HCT116 (cell line): Measurements from ENCODE around the gene TOM1L1. TPM values are rescaled to one million over a fixed set of nuclear protein-coding genes. Genes with fewer than 3 reads are reported as not detected.

Experiments used
- ATAC-seq: fragments of 200-7000 bp; cut with Tn5 transposase; 2 replicates; pipeline ENCODE4 v1.9.1; 2020; ENCODE audit warnings: mild to moderate bottlenecking, moderate library complexity
- BruUV-seq: library from RNA; stranded (reverse); fragments of 400-500 nt; replicated peaks from 2 replicates; lab custom pipeline; 2021; lab: Mats Ljungman, UMichigan
- CTCF ChIA-PET: fragments of 300-600 bp; sonication (Branson Sonifier 250); formaldehyde crosslinking; loops from one replicate; lab custom pipeline; 2021; ENCODE audit warnings: antibody characterized with exemption; lab: Charles Lee
- POLR2A ChIA-PET: fragments of 300-600, 350-600 bp; sonication (Branson Sonifier 250); formaldehyde crosslinking; loops from one replicate; lab custom pipeline; 2021; ENCODE audit warnings: antibody characterized with exemption; lab: Charles Lee
- RAD21 ChIA-PET, 2 experiments: fragments of 300-600 bp; sonication (Branson Sonifier 250); formaldehyde crosslinking; loops; one replicate each; lab custom pipeline; 2023; ENCODE audit warnings: low total read pairs in 2 of 2; ENCODE audit not compliant: uncharacterized antibody in 2 of 2, unreplicated experiment in 2 of 2, low non-redundant PET in 1 of 2; lab: Charles Lee
- DNase-seq: peaks from one replicate; pipeline ENCODE4 v3.0.0-alpha.2; 2010; ENCODE audit warnings: low read depth, low spot score
- H2AFZ ChIP-seq: fragments of 200-600 bp; shearing (Covaris generic), sonication (generic); 2 replicates; pipeline ENCODE4 v1.6.1; 2017; ENCODE audit warnings: low read depth, mixed run types, mixed read lengths, antibody characterized with exemption, low read length; ENCODE audit not compliant: poor library complexity, severe bottlenecking
- H3K27ac ChIP-seq: 2 replicates; pipeline ENCODE4 v1.5.1; 2012; ENCODE audit warnings: low read depth, low read length
- H3K27me3 ChIP-seq: fragments of 200-600 bp; sonication (generic); 2 replicates; pipeline ENCODE4 v1.6.1; 2016; ENCODE audit warnings: mixed run types, low read length, mixed read lengths; ENCODE audit not compliant: insufficient read depth
- H3K36me3 ChIP-seq, 2 experiments: fragments of 200-500 bp in 1 of 2; fragments of 200-600 bp in 1 of 2; sonication (Bioruptor generic) in 1 of 2; sonication (generic) in 1 of 2; 2 replicates each; pipeline versions ENCODE4 v1.5.1 to v1.6.1; 2014 to 2016; ENCODE audit warnings: low read length in 2 of 2, inconsistent platforms in 1 of 2, mixed read lengths in 1 of 2, mixed run types in 1 of 2; ENCODE audit not compliant: insufficient read depth in 2 of 2, control insufficient read depth in 1 of 2
- H3K4me1 ChIP-seq, 2 experiments: fragments of 200-600 bp in 1 of 2; sonication (generic) in 1 of 2; 2 replicates each; pipeline versions ENCODE4 v1.5.1 to v1.6.1; 2012 to 2017; ENCODE audit warnings: low read length in 2 of 2, inconsistent platforms in 1 of 2, mild to moderate bottlenecking in 1 of 2, mixed read lengths in 1 of 2, mixed run types in 1 of 2, moderate library complexity in 1 of 2; ENCODE audit not compliant: insufficient read depth in 2 of 2, control insufficient read depth in 1 of 2
- H3K4me2 ChIP-seq: fragments of 200-600 bp; sonication (generic); 2 replicates; pipeline ENCODE4 v1.6.1; 2017; ENCODE audit warnings: mixed run types, low read length, mixed read lengths
- H3K4me3 ChIP-seq, 2 experiments: fragments of 200-600 bp in 1 of 2; sonication (generic) in 1 of 2; replicated peaks in 1 of 2; 2 replicates each; pipeline ENCODE4 v1.5.1; 2011 to 2016; ENCODE audit warnings: low read length in 2 of 2, control low read depth in 1 of 2, low read depth in 1 of 2, mild to moderate bottlenecking in 1 of 2, mixed read lengths in 1 of 2, mixed run types in 1 of 2
- H3K79me2 ChIP-seq: fragments of 200-600 bp; sonication (generic); 2 replicates; pipeline ENCODE4 v1.6.1; 2017; ENCODE audit warnings: mild to moderate bottlenecking, mixed run types, low read length, moderate library complexity, mixed read lengths; ENCODE audit not compliant: insufficient read depth
- H3K9ac ChIP-seq: fragments of 200-600 bp; sonication (generic); 2 replicates; pipeline ENCODE4 v1.6.1; 2016; ENCODE audit warnings: low read length, mixed read lengths
- H3K9me2 ChIP-seq: fragments of 200-600 bp; sonication (generic), shearing (Covaris generic); 2 replicates; pipeline ENCODE4 v1.6.1; 2017; ENCODE audit warnings: mixed run types, mild to moderate bottlenecking, moderate library complexity; ENCODE audit not compliant: insufficient read depth
- H3K9me3 ChIP-seq, 2 experiments: fragments of 200-500 bp in 1 of 2; fragments of 200-600 bp in 1 of 2; sonication (Bioruptor generic) in 1 of 2; sonication (generic) in 1 of 2; 2 replicates each; pipeline ENCODE4 v1.6.1; 2014 to 2017; ENCODE audit warnings: low read length in 2 of 2, mixed read lengths in 2 of 2, inconsistent platforms in 1 of 2, low read depth in 1 of 2, mild to moderate bottlenecking in 1 of 2, mixed run types in 1 of 2, moderate library complexity in 1 of 2; ENCODE audit not compliant: control insufficient read depth in 1 of 2, insufficient read depth in 1 of 2
- H4K20me1 ChIP-seq: fragments of 200-600 bp; sonication (generic), shearing (Covaris generic); 2 replicates; pipeline ENCODE4 v1.6.1; 2017; ENCODE audit warnings: mixed run types, mild to moderate bottlenecking, moderate library complexity; ENCODE audit not compliant: insufficient read depth
- EZH2 ChIP-seq: fragments of 200-600 bp; sonication (generic); IDR thresholded peaks from 2 replicates; pipeline ENCODE4 v1.6.1; 2017; ENCODE audit warnings: antibody characterized with exemption, mixed run types
- EZH2phosphoT487 ChIP-seq: fragments of 200-600 bp; IDR thresholded peaks from 2 replicates; pipeline ENCODE4 v1.6.1; 2018; ENCODE audit warnings: antibody characterized with exemption, borderline replicate concordance
- FOSL1 ChIP-seq: IDR thresholded peaks from 2 replicates; pipeline ENCODE4 v1.6.1; 2012; ENCODE audit warnings: low read depth
- POLR2AphosphoS5 ChIP-seq: IDR thresholded peaks from 2 replicates; pipeline ENCODE4 v1.6.1; 2011; ENCODE audit warnings: mild to moderate bottlenecking, low read depth, low read length, moderate library complexity
- REST ChIP-seq: IDR thresholded peaks from 2 replicates; pipeline ENCODE4 v1.6.1; 2012; ENCODE audit warnings: low read depth
- SIN3A ChIP-seq: IDR thresholded peaks from 2 replicates; pipeline ENCODE4 v1.6.1; 2012; ENCODE audit warnings: low read depth
- YY1 ChIP-seq: IDR thresholded peaks from 2 replicates; pipeline ENCODE4 v1.6.1; 2011; ENCODE audit warnings: low read length, low read depth, moderate library complexity, mild to moderate bottlenecking; ENCODE audit not compliant: insufficient replicate concordance; ENCODE audit errors: extremely low read depth
- ZBTB33 ChIP-seq: IDR thresholded peaks from 2 replicates; pipeline ENCODE4 v1.6.1; 2011; ENCODE audit warnings: mild to moderate bottlenecking, low read length, moderate library complexity; ENCODE audit not compliant: insufficient replicate concordance; ENCODE audit errors: extremely low read depth
- ZFX ChIP-seq: fragments of 450-650 bp; IDR thresholded peaks from 2 replicates; pipeline ENCODE4 v1.6.1; 2017
- intact Hi-C: fragments of 100-400 bp; cut with micrococcal nuclease; formaldehyde crosslinking; loops from 2 replicates; pipeline ENCODE4 v1.10.0; 2022
- total RNA-seq: library from RNA; stranded (reverse); gene quantifications from one replicate; pipeline ENCODE4 v1.2.1, GENCODE V29; 2021; ENCODE audit not compliant: unreplicated experiment

TOM1L1 gene
- total RNA-seq, 1 experiment from 2014 or later: 70.8 TPM

- H4K20me1 ChIP-seq: no peaks in the 10 kb centered on the region
- no peak for DNase-seq
- no peak for TF ChIP-seq POLR2AphosphoS5
- TF ChIP-seq SIN3A: no peak
- no peak for TF ChIP-seq ZFX
- TF ChIP-seq YY1: no peak
- no peak for TF ChIP-seq REST
- no peak for TF ChIP-seq EZH2
- TF ChIP-seq FOSL1: no peak
- TF ChIP-seq ZBTB33: no peak
- no peak for TF ChIP-seq EZH2phosphoT487
- TF ChIP-seq, all 23 proteins: peak for 0
- RAD21 ChIA-PET: no interaction called here
- POLR2A ChIA-PET: no interaction called here
- Histone ChIP-seq H2AFZ (no peak overlapping the region), H3K36me3 (no peaks in the 10 kb centered on the region), H3K4me1 (no peaks in the 10 kb centered on the region), H3K27me3 (peaks cover 4% of the 10 kb centered on the region; the same call in 1 of the 2 replicates), H3K4me3 (no peak overlapping the region), H3K9ac (no peak overlapping the region), H3K9me3 (no peaks in the 10 kb centered on the region), H3K27ac (no peak overlapping the region), H3K9me2 (no peaks in the 10 kb centered on the region), H3K4me2 (no peak overlapping the region), H3K79me2 (no peaks in the 10 kb centered on the region)
- intact Hi-C loops: no loop called here
- CTCF ChIA-PET: no interaction called here
- ATAC-seq: no peak
- no TSS peak for BruUV-seq
Observed at GRCh38 chr17:54876656-54877195, 23.9 kb upstream of the TOM1L1 start.
